ENCODE data around the gene CHODL. TPM values are rescaled to one million over a fixed set of nuclear protein-coding genes. Genes with fewer than 3 reads are reported as not detected.

Gene CHODL
- polyA plus RNA-seq, 1 of the 3 experiments (the other 2 are of a cell fraction): not detected

DNA sequence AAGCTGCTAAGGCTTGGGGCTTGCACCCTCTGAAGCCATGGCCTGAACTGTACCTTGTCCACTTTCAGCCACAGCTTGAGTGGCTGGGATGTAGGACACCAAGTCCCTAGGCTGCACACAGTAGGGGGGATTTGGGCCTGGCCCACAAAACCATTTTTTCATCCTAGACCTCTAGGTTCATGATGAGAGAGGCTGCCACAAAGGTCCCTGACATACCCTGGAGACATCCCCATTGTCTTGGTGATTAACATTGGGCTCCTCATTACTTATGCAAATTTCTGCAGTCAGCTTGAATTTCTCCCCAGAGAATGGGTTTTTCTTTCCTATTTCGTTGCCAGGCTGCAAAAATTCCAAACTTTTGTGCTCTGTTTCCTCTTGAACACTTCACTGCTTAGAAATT, 26.3 kb upstream of the CHODL start:
- Histone ChIP-seq H3K27me3 (ENCODE audit: insufficient read depth) (no peaks in the 10 kb centered on the region), H3F3A (replicated peaks; ENCODE audit: insufficient read depth) (no peaks in the 10 kb centered on the region), H3K4me3 (ENCODE audit: low read depth in 2 of 2, low read length in 1 of 2) (no peak overlapping the region), H3K4me1 (ENCODE audit: control insufficient read depth in 1 of 2, insufficient read depth in 2 of 2, low read depth in 1 of 2, low read length in 1 of 2) (no peaks in the 10 kb centered on the region), H3K79me2 (ENCODE audit: insufficient read depth) (no peaks in the 10 kb centered on the region), H3K36me3 (replicated peaks in 1 of 2; ENCODE audit: control insufficient read depth in 1 of 2, insufficient read depth in 2 of 2, low read length in 1 of 2) (no peaks in the 10 kb centered on the region), H3K4me2 (no peak overlapping the region), H4K20me1 (ENCODE audit: insufficient read depth) (no peaks in the 10 kb centered on the region), H3K9ac (no peak overlapping the region), H2AFZ (ENCODE audit: low read depth) (no peak overlapping the region), H3K27ac (ENCODE audit: low read depth in 2 of 2, low read length in 1 of 2) (no peak overlapping the region), H3K9me2 (0 out of 2 replicates have a peak, but pooled peaks cover 3% of the 10 kb centered on the region), H3K9me3 (no peaks in the 10 kb centered on the region)
- CTCF ChIA-PET: no interaction called here
- DNase-seq: no peak
- WGBS (ENCODE audit: low lambda C conversion rate): 0% methylated on average over 1 of the region's 1 CpG
- no peak for TF ChIP-seq EP300 (IDR thresholded peaks at IDR 0.05; ENCODE audit: borderline replicate concordance in 1 of 2, low read depth in 1 of 2, low read length in 1 of 2)
- TF ChIP-seq RXRA (IDR thresholded peaks at IDR 0.05; ENCODE audit: borderline replicate concordance, low read depth): no peak
- TF ChIP-seq NFIC (IDR thresholded peaks at IDR 0.05; ENCODE audit: borderline replicate concordance): no peak
- TF ChIP-seq TCF12 (IDR thresholded peaks at IDR 0.05): no peak
- no peak for TF ChIP-seq GABPA (IDR thresholded peaks at IDR 0.05; ENCODE audit: low read depth)
- TF ChIP-seq, protein P1, sequence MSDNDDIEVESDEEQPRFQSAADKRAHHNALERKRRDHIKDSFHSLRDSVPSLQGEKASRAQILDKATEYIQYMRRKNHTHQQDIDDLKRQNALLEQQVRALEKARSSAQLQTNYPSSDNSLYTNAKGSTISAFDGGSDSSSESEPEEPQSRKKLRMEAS (IDR thresholded peaks at IDR 0.05; ENCODE audit: low read depth): no peak
- TF ChIP-seq, protein P2, sequence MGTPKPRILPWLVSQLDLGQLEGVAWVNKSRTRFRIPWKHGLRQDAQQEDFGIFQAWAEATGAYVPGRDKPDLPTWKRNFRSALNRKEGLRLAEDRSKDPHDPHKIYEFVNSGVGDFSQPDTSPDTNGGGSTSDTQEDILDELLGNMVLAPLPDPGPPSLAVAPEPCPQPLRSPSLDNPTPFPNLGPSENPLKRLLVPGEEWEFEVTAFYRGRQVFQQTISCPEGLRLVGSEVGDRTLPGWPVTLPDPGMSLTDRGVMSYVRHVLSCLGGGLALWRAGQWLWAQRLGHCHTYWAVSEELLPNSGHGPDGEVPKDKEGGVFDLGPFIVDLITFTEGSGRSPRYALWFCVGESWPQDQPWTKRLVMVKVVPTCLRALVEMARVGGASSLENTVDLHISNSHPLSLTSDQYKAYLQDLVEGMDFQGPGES (IDR thresholded peaks at IDR 0.05; ENCODE audit: low read depth, low read length): no peak
- TF ChIP-seq CHD2 (IDR thresholded peaks at IDR 0.05; ENCODE audit: low read length, partially characterized antibody): no peak
- no peak for TF ChIP-seq FOXJ3 (CRISPR knock-in tag; IDR thresholded peaks at IDR 0.05)
- no peak for TF ChIP-seq GATA2 (CRISPR knock-in tag; IDR thresholded peaks at IDR 0.05)
- POLR2A ChIA-PET: no interaction called here

DNA sequence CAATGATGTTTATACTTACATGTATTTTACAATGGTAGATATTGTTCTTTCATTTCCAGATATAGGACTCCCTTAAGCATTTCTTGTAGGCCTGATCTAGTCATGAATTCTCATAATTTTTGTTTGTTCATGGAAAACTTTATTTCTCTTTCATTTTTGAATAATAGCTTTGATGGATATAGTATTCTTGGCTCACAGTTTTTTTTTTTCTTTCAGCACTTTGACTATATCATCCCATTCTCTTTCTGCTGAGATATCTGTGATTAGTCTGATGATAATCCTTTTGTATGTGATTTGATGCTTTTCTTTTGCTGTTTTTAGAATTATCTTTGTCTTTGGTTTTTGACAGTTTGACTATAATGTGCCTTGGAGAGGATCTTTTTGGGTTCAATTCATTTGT, 24.1 kb upstream of the CHODL start:
- 0 out of 2 replicates have a peak, but pooled peaks cover 3% of the 10 kb centered on the region for H3K9me2 ChIP-seq

More for the DNA sequence above, 24.1 kb upstream of the CHODL start:
- Histone ChIP-seq H3K9me3 (no peaks in the 10 kb centered on the region), H3K27me3 (ENCODE audit: insufficient read depth) (no peaks in the 10 kb centered on the region), H4K20me1 (ENCODE audit: insufficient read depth) (no peaks in the 10 kb centered on the region), H3K79me2 (ENCODE audit: insufficient read depth) (no peaks in the 10 kb centered on the region), H3K4me3 (ENCODE audit: low read depth in 2 of 2, low read length in 1 of 2) (no peak overlapping the region), H3K27ac (ENCODE audit: low read depth in 2 of 2, low read length in 1 of 2) (no peak overlapping the region), H3F3A (replicated peaks; ENCODE audit: insufficient read depth) (no peaks in the 10 kb centered on the region), H2AFZ (ENCODE audit: low read depth) (no peak overlapping the region), H3K4me2 (no peak overlapping the region), H3K9ac (no peak overlapping the region), H3K4me1 (ENCODE audit: control insufficient read depth in 1 of 2, insufficient read depth in 2 of 2, low read depth in 1 of 2, low read length in 1 of 2) (no peaks in the 10 kb centered on the region), H3K36me3 (replicated peaks in 1 of 2; ENCODE audit: control insufficient read depth in 1 of 2, insufficient read depth in 2 of 2, low read length in 1 of 2) (no peaks in the 10 kb centered on the region)
- TF ChIP-seq, protein P1 (IDR thresholded peaks at IDR 0.05; ENCODE audit: low read depth): no peak
- TF ChIP-seq GATA2 (CRISPR knock-in tag; IDR thresholded peaks at IDR 0.05) (no peak), ELF1 (IDR thresholded peaks at IDR 0.05) (no peak), RAD21 (IDR thresholded peaks at IDR 0.05; ENCODE audit: low read length) (no peak), MXI1 (IDR thresholded peaks at IDR 0.05; ENCODE audit: low read depth, low read length) (no peak), TEAD4 (IDR thresholded peaks at IDR 0.05; ENCODE audit: borderline replicate concordance, insufficient read depth) (no peak), MEF2A (IDR thresholded peaks at IDR 0.05; ENCODE audit: borderline replicate concordance, low read depth) (no peak), EP300 (IDR thresholded peaks at IDR 0.05; ENCODE audit: borderline replicate concordance in 1 of 2, low read depth in 1 of 2, low read length in 1 of 2) (no peak)
- TF ChIP-seq, protein P2 (IDR thresholded peaks at IDR 0.05; ENCODE audit: low read depth, low read length): no peak
- TF ChIP-seq, protein P3, sequence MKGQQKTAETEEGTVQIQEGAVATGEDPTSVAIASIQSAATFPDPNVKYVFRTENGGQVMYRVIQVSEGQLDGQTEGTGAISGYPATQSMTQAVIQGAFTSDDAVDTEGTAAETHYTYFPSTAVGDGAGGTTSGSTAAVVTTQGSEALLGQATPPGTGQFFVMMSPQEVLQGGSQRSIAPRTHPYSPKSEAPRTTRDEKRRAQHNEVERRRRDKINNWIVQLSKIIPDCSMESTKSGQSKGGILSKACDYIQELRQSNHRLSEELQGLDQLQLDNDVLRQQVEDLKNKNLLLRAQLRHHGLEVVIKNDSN (IDR thresholded peaks at IDR 0.05; ENCODE audit: borderline replicate concordance, low read depth): no peak
- ChIA-PET CTCF (no interaction called here), POLR2A (no interaction called here)
- no peak for DNase-seq
